ENCODE measurements around the gene SLC38A1. TPM values are rescaled to one million over a fixed set of nuclear protein-coding genes. Genes with fewer than 3 reads are reported as not detected.
"Not testable (repeated sequence)": the region's sequence is repeated elsewhere in the genome, so short reads cannot be mapped to it uniquely, and the experiment has no call there.

The SLC38A1 gene
- total RNA-seq, 2 donors from 2014 or later = 142 to 169 TPM

GRCh38 chr12:46177837-46178608 is 90.8 kb downstream of the SLC38A1 start:
- H3K36me3 Mint-ChIP-seq = no peaks in the 10 kb centered on the region
- H3K9me3 Mint-ChIP-seq = no peaks in the 10 kb centered on the region
- DNase-seq (ENCODE audit: low spot score) (no peak), ATAC-seq (peak in 1 of 2 donors; percentile 40)
- H3K27ac Mint-ChIP-seq = peak overlapping the region in 1 of 2 donors; percentile 76
- peaks cover 20 to 27% of the 10 kb centered on the region in 2 donors for H3K4me1 Mint-ChIP-seq (ENCODE audit: low read depth in 2 of 2)
- H3K27me3 Mint-ChIP-seq = no peaks in the 10 kb centered on the region
- no peak overlapping the region for H3K4me3 Mint-ChIP-seq

DNA sequence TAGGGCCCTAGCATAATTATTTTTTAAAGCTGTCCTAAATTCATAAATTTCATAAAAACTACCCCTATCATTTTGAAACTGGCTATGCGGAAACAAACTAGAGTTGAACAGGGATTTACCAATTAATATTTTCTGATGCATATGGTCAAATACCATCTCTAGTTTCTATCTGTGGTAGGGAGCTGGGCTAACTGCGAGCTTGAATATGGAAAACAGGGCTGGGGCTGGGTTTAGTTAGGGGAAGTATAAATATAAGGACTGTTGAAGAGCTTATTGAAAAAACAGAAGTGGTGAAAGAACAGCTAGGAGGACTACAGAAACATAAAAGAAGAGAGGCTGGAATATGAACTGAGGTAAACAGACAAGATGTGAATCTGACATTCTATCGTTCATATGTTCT is 91.8 kb downstream of the SLC38A1 start:
- ATAC-seq (no peak), DNase-seq (ENCODE audit: low spot score) (no peak)
- no peaks in the 10 kb centered on the region for H3K27me3 Mint-ChIP-seq
- H3K4me1 Mint-ChIP-seq (ENCODE audit: low read depth in 2 of 2) = peaks cover 20 to 27% of the 10 kb centered on the region in 2 donors
- H3K27ac Mint-ChIP-seq = no peak overlapping the region
- H3K4me3 Mint-ChIP-seq = no peak overlapping the region
- no peaks in the 10 kb centered on the region for H3K36me3 Mint-ChIP-seq
- no peaks in the 10 kb centered on the region for H3K9me3 Mint-ChIP-seq

DNA sequence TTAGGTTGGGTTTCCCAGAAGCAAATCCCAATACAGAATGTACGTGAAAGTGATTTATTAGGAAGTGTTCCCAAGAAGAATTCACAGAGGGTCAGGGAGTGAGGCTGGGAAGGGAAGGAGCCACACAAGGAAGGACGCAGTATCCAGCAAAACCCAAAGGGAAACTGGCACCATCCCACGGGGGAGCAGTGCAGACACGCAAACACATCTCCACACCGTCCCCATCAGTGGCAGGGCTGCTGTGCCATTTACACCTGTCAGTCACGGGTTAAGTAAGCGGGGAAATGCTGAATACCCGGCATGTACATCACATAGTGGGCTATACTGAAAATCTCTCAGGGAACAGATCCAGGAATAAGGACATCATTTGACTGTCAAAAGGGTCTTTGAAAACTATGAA is 93.9 kb downstream of the SLC38A1 start:
- Mint-ChIP-seq H3K36me3 (no peaks in the 10 kb centered on the region), H3K4me3 (no peak overlapping the region), H3K9me3 (no peaks in the 10 kb centered on the region), H3K4me1 (ENCODE audit: low read depth in 2 of 2) (peaks cover 13 to 19% of the 10 kb centered on the region in 2 donors), H3K27ac (no peak overlapping the region), H3K27me3 (no peaks in the 10 kb centered on the region)
- no peak for ATAC-seq
- DNase-seq (ENCODE audit: low spot score) = no peak

DNA sequence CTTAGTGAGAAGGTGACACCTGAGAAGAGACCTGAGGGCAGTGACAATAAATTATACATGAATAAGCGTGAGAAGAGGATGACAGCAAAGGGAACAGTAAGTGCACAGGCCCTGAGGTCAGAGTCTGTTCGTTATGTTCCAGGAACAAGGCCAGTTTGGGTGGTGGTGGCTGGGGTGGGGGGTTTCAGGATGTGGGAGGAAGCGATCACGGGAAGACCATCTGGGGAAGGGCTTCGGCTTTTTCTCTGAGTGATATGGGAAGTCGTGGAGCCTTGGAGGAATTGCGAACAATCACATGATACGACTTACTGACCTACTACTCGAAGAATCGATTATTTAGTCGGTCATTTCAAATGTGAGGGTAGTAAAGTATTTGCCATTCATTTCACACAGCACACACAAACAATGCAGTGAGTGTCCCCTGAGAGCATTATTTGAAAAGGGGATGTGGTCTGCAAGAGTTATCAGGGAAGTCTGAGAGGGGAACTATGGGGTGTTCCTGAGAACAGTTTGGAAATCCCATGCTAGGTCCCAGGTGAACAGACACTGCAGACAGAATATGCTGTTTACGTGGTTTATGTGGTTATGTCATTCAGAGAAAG is 94.7 kb downstream of the SLC38A1 start:
- ATAC-seq (no peak), DNase-seq (ENCODE audit: low spot score) (no peak)
- H3K4me1 Mint-ChIP-seq (ENCODE audit: low read depth in 2 of 2) = peaks cover 9 to 15% of the 10 kb centered on the region in 2 donors
- peaks cover under 1% of the 10 kb centered on the region for H3K9me3 Mint-ChIP-seq
- peak overlapping the region in 1 of 2 donors; percentile 36 for H3K27ac Mint-ChIP-seq
- H3K4me3 Mint-ChIP-seq = no peak overlapping the region
- H3K27me3 Mint-ChIP-seq = no peaks in the 10 kb centered on the region
- peaks cover 2% of the 10 kb centered on the region for H3K36me3 Mint-ChIP-seq

- H3K36me3 Mint-ChIP-seq = peaks cover 4% of the 10 kb centered on the region
- no peak overlapping the region for H3K27ac Mint-ChIP-seq
- ATAC-seq (no peak), DNase-seq (ENCODE audit: low spot score) (no peak)
- H3K4me1 Mint-ChIP-seq (ENCODE audit: low read depth in 2 of 2) = no peaks in the 10 kb centered on the region
- no peak overlapping the region for H3K4me3 Mint-ChIP-seq
- peaks cover 2% of the 10 kb centered on the region for H3K9me3 Mint-ChIP-seq
- no peaks in the 10 kb centered on the region for H3K27me3 Mint-ChIP-seq
Measured at GRCh38 chr12:46168426-46168825, 100.4 kb downstream of the SLC38A1 start.

GRCh38 chr12:46167412-46167811 is 101.4 kb downstream of the SLC38A1 start:
- DNase-seq (ENCODE audit: low spot score) (no peak), ATAC-seq (no peak)
- Mint-ChIP-seq H3K27me3 (no peaks in the 10 kb centered on the region), H3K27ac (no peak overlapping the region), H3K36me3 (peaks cover 4% of the 10 kb centered on the region), H3K4me1 (ENCODE audit: low read depth in 2 of 2) (no peaks in the 10 kb centered on the region), H3K4me3 (no peak overlapping the region), H3K9me3 (peaks cover 2% of the 10 kb centered on the region)

DNA sequence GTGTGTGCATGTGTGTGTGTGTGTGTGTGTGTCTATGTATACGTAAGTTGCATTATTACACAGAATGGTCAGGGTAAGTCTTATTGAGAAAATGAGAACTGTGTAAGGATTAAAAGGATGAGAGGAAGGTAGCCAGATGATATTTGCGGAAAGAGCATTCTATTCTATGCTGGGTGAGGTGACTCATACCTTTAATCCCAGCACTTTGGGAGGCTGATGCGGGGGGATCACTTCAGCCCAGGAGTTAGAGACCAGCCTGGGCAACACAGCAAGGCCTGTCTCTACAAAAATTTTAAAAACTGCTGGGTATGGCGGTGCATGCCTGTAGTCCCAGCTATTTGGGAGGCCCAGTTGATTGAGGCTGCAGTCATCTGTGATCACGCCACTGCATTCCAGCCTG is 103.7 kb downstream of the SLC38A1 start:
- H3K4me1 Mint-ChIP-seq (ENCODE audit: low read depth in 2 of 2) = no peaks in the 10 kb centered on the region
- peaks cover 2% of the 10 kb centered on the region for H3K9me3 Mint-ChIP-seq
- DNase-seq (ENCODE audit: low spot score) = no peak
- H3K27ac Mint-ChIP-seq = no peak overlapping the region
- no peak overlapping the region for H3K4me3 Mint-ChIP-seq
- H3K27me3 Mint-ChIP-seq = no peaks in the 10 kb centered on the region
- peaks cover 4% of the 10 kb centered on the region for H3K36me3 Mint-ChIP-seq
- no peak for ATAC-seq

GRCh38 chr12:46164186-46164761 is 104.6 kb downstream of the SLC38A1 start:
- Mint-ChIP-seq H3K36me3 (peaks cover 3% of the 10 kb centered on the region), H3K9me3 (peaks cover 2% of the 10 kb centered on the region), H3K4me3 (no peak overlapping the region), H3K4me1 (ENCODE audit: low read depth in 2 of 2) (no peaks in the 10 kb centered on the region), H3K27me3 (no peaks in the 10 kb centered on the region), H3K27ac (no peak overlapping the region)
- DNase-seq (ENCODE audit: low spot score) = no peak
- ATAC-seq = no peak

GRCh38 chr12:46162549-46163076 is 106.2 kb downstream of the SLC38A1 start:
- DNase-seq (ENCODE audit: low spot score); ATAC-seq; H3K27ac Mint-ChIP-seq; H3K36me3 Mint-ChIP-seq; H3K27me3 Mint-ChIP-seq; H3K4me1 Mint-ChIP-seq (ENCODE audit: low read depth in 2 of 2); H3K9me3 Mint-ChIP-seq; H3K4me3 Mint-ChIP-seq: not testable (repeated sequence)

DNA sequence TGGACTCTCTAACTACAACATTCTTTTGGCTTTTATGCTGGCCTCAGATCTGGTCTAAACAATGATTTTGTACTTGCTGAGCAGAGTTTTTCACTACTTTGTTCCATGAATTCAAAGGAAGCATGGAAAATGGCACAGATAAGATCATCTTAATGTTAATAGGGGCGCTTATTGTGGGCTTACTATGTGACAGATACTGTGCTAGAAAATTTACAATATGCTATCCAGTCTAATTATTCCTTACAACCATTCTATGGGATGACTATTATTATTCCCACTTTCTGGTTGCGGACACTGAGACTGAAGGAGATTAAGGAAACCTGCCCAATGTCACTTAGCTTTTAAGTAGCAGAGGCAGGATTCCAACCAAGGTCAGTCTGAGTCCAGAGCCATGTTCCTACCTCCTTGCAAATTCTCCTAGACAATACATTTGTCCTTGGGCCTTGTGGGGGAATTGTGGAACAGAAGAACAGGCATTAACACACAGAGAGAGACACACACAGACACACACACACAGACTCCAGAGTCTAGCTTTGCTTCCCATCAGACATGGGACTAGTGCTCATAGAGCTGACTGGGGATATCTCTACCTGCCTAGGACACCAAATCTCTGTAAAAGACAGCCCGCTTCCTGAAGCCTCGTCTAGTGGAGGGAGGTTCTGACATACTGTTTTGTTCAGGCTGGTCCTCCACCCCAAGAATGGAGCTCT is 107.7 kb downstream of the SLC38A1 start:
- peaks cover 0 to 4% of the 10 kb centered on the region in 2 donors for H3K27me3 Mint-ChIP-seq
- H3K4me3 Mint-ChIP-seq = no peak overlapping the region
- no peak for ATAC-seq
- H3K4me1 Mint-ChIP-seq (ENCODE audit: low read depth in 2 of 2) = no peaks in the 10 kb centered on the region
- peaks cover 3% of the 10 kb centered on the region for H3K36me3 Mint-ChIP-seq
- peaks cover 4% of the 10 kb centered on the region for H3K9me3 Mint-ChIP-seq
- no peak for DNase-seq (ENCODE audit: low spot score)
- no peak overlapping the region for H3K27ac Mint-ChIP-seq

DNA sequence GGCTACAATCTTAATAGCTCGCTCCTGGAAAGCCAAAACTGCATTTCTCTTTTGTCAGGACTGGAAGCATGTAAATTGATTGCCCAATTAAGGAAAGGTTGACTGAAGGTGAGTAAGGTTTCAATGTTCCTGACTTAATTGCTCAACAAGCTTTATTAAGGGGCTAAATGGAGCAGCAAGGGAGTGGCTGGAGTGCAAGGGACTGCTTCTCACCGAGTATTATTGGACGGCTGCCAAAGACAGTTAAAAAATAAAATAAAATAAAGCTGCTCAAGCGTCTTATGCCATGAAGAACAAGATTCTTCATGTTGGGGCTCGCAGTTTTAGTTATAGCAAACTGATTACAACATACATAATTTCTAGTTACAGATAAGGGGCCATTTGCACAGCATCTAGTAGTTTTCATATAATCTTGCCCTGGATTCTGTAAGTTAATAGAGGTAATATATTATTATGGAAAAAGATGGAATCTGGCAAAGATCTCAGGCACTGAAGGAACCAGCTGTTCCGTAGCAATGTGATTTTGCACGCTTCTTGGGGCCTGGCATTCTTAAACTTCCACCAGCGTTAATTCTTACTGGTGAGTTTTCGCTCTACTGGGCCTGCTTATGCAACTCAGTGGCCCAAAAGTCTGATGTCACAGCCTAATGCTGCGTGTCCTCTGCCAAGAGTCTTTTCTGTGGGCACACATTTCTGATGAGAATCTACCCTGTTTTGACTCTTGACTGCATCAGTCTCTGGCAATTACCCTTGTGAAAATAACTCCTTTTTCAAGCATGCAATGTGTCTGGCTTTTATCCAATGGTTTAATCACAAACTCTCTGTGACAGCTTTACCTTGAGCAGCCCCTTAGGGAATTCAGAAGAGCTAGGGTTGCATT is 108.5 kb downstream of the SLC38A1 start:
- Mint-ChIP-seq H3K36me3 (peaks cover 6% of the 10 kb centered on the region), H3K9me3 (peaks cover 4% of the 10 kb centered on the region), H3K27me3 (peaks cover 0 to 4% of the 10 kb centered on the region in 2 donors), H3K4me3 (no peak overlapping the region), H3K4me1 (ENCODE audit: low read depth in 2 of 2) (no peaks in the 10 kb centered on the region), H3K27ac (no peak overlapping the region)
- DNase-seq (ENCODE audit: low spot score) (no peak), ATAC-seq (no peak)

- Mint-ChIP-seq H3K4me1 (ENCODE audit: low read depth in 2 of 2) (no peaks in the 10 kb centered on the region), H3K27ac (no peak overlapping the region), H3K4me3 (no peak overlapping the region), H3K36me3 (peaks cover 6% of the 10 kb centered on the region), H3K27me3 (peaks cover 0 to 4% of the 10 kb centered on the region in 2 donors), H3K9me3 (peaks cover 4% of the 10 kb centered on the region)
- no peak for ATAC-seq
- no peak for DNase-seq (ENCODE audit: low spot score)
Measured at GRCh38 chr12:46159309-46159901, 109.4 kb downstream of the SLC38A1 start.

- DNase-seq (ENCODE audit: low spot score) = no peak
- Mint-ChIP-seq H3K27ac (no peak overlapping the region), H3K36me3 (peaks cover 6% of the 10 kb centered on the region), H3K27me3 (peaks cover 0 to 4% of the 10 kb centered on the region in 2 donors), H3K4me1 (ENCODE audit: low read depth in 2 of 2) (no peaks in the 10 kb centered on the region), H3K9me3 (peaks cover 4% of the 10 kb centered on the region), H3K4me3 (no peak overlapping the region)
- ATAC-seq = no peak
Measured at GRCh38 chr12:46158501-46158900, 110.3 kb downstream of the SLC38A1 start.

Measured in natural killer cell treated with Interleukin-12 subunit alpha and Interleukin-12 subunit beta and Interleukin-15 and Interleukin-18, amount 100 ng/mL, for 72 hours (primary cell).